Caco-2 (cell line): ENCODE measurements around the gene S100A5. TPM values are rescaled to one million over a fixed set of nuclear protein-coding genes. Genes with fewer than 3 reads are reported as not detected.

Experiments
- BruUV-seq: library from RNA; stranded (reverse); fragments of 400-500 nt; replicated peaks from 2 replicates; lab custom pipeline; 2021; lab: Mats Ljungman, UMichigan
- CTCF ChIA-PET: fragments of 300-600 bp; sonication (Branson Sonifier 250); formaldehyde crosslinking; loops from one replicate; lab custom pipeline; 2022; ENCODE audit warnings: antibody characterized with exemption; lab: Charles Lee
- POLR2A ChIA-PET: fragments of 300-600 bp; sonication (Branson Sonifier 250); formaldehyde crosslinking; loops from one replicate; lab custom pipeline; 2022; ENCODE audit warnings: antibody characterized with exemption; lab: Charles Lee
- DNase-seq, 2 experiments: peaks; one replicate each; pipeline versions ENCODE4 v3.0.0 to v3.0.0-alpha.2; 2020 to 2022
- H3K27me3 ChIP-seq: replicated peaks from 2 replicates; pipeline ENCODE4 v1.6.0; 2011; ENCODE audit warnings: low read length; ENCODE audit not compliant: control insufficient read depth, insufficient read depth
- H3K36me3 ChIP-seq: 2 replicates; pipeline ENCODE4 v1.5.1; 2011; ENCODE audit warnings: low read length; ENCODE audit not compliant: control insufficient read depth, insufficient read depth
- H3K4me1 ChIP-seq: fragments of 250-450 bp; sonication (Bioruptor Pico); 2 replicates; pipeline ENCODE4 v1.5.1; 2020; ENCODE audit warnings: mild to moderate bottlenecking
- H3K4me3 ChIP-seq: 2 replicates; pipeline ENCODE4 v1.5.1; 2011; ENCODE audit warnings: low read depth, mild to moderate bottlenecking, control low read depth, low read length
- H3K9me3 ChIP-seq: fragments of 250-450 bp; sonication (Bioruptor Pico); 2 replicates; pipeline ENCODE4 v1.5.1; 2020; ENCODE audit warnings: mild to moderate bottlenecking, moderate library complexity
- H3K27ac Mint-ChIP-seq: one replicate; pipeline ENCODE4 v1.8.0; 2022; ENCODE audit warnings: mixed read lengths; ENCODE audit not compliant: unreplicated experiment
- H3K27me3 Mint-ChIP-seq: one replicate; pipeline ENCODE4 v1.8.0; 2022; ENCODE audit warnings: mixed read lengths; ENCODE audit not compliant: insufficient read depth, unreplicated experiment
- H3K36me3 Mint-ChIP-seq: one replicate; pipeline ENCODE4 v1.8.0; 2022; ENCODE audit warnings: mild to moderate bottlenecking, mixed read lengths; ENCODE audit not compliant: insufficient read depth, unreplicated experiment
- H3K4me1 Mint-ChIP-seq: one replicate; pipeline ENCODE4 v1.8.0; 2022; ENCODE audit warnings: low read depth, mixed read lengths; ENCODE audit not compliant: unreplicated experiment
- H3K4me3 Mint-ChIP-seq: one replicate; pipeline ENCODE4 v1.8.0; 2022; ENCODE audit warnings: mild to moderate bottlenecking, moderate library complexity, mixed read lengths; ENCODE audit not compliant: unreplicated experiment
- H3K9me3 Mint-ChIP-seq: one replicate; pipeline ENCODE4 v1.8.0; 2022; ENCODE audit warnings: mixed read lengths; ENCODE audit not compliant: unreplicated experiment
- intact Hi-C: fragments of 100-400 bp; cut with micrococcal nuclease; formaldehyde crosslinking; loops from one replicate; pipeline ENCODE4 v1.10.0; 2022; ENCODE audit not compliant: unreplicated experiment
- total RNA-seq: library from RNA; stranded (reverse); gene quantifications from 2 replicates; pipeline ENCODE4 v1.2.3, GENCODE V29; 2022
- TF ChIP-seq, protein P1 (sequence below), 2 experiments: fragments of 200-600 bp in 1 of 2; IDR thresholded peaks; 1 replicate in 1 of 2; 2 replicates in 1 of 2; pipeline versions ENCODE4 v1.5.1 to v1.8.0; 2011 to 2022; ENCODE audit warnings: antibody characterized with exemption in 1 of 2, control low read depth in 1 of 2, inconsistent platforms in 1 of 2, low read depth in 1 of 2, low read length in 1 of 2, mild to moderate bottlenecking in 1 of 2, moderate library complexity in 1 of 2; ENCODE audit not compliant: insufficient read depth in 1 of 2, severe bottlenecking in 1 of 2, unreplicated experiment in 1 of 2

Gene S100A5
- total RNA-seq, 1 experiment from 2014 or later: not detected

DNA sequence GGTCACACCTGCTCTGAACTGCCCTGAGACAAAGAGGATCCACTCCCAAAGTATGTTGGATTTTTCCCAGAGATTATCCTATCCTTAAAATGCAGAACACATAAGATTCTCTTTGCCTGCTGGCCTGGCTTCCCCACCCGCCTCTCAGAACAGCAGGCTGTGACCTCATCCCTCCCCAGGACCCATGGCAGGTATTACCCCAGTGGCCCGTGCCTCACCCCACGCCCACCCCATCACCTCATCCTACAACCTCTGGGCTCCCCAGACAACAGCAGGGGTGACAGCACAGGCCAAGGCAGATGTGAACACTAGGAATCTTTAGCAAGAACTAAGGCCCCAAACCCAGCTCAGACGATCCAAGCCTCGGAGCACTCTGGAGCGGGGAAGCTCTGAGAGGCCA, 45.2 kb downstream of the S100A5 start:
- H3K9me3 ChIP-seq: no peaks in the 10 kb centered on the region
- H3K4me3 ChIP-seq: no peak overlapping the region
- Mint-ChIP-seq H3K36me3 (no peaks in the 10 kb centered on the region), H3K9me3 (no peaks in the 10 kb centered on the region), H3K4me3 (no peak overlapping the region), H3K27ac (peak overlapping the region; percentile 17), H3K4me1 (no peaks in the 10 kb centered on the region), H3K27me3 (peaks cover 16% of the 10 kb centered on the region)
- ChIA-PET POLR2A (interaction anchor here (0.7 kb wide), 1 partner anchor 25 kb away, joined by 3 read pairs; no protein-coding TSS in a partner anchor), CTCF (interaction anchor here (0.7 to 1.8 kb wide), 8 partner anchors 29 to 183 kb away, joined by 4 to 42 read pairs (median 6); partner anchors contain the start of genes PGLYRP3, PGLYRP4, S100A13 and S100A9)
- no peak for DNase-seq
- no peaks in the 10 kb centered on the region for H3K4me1 ChIP-seq
- no TSS peak for BruUV-seq
- H3K36me3 ChIP-seq: no peaks in the 10 kb centered on the region
- TF ChIP-seq, protein P1, sequence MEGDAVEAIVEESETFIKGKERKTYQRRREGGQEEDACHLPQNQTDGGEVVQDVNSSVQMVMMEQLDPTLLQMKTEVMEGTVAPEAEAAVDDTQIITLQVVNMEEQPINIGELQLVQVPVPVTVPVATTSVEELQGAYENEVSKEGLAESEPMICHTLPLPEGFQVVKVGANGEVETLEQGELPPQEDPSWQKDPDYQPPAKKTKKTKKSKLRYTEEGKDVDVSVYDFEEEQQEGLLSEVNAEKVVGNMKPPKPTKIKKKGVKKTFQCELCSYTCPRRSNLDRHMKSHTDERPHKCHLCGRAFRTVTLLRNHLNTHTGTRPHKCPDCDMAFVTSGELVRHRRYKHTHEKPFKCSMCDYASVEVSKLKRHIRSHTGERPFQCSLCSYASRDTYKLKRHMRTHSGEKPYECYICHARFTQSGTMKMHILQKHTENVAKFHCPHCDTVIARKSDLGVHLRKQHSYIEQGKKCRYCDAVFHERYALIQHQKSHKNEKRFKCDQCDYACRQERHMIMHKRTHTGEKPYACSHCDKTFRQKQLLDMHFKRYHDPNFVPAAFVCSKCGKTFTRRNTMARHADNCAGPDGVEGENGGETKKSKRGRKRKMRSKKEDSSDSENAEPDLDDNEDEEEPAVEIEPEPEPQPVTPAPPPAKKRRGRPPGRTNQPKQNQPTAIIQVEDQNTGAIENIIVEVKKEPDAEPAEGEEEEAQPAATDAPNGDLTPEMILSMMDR (IDR thresholded peaks at IDR 0.05; ENCODE audit: insufficient read depth in 1 of 2, low read depth in 1 of 2, low read length in 1 of 2, severe bottlenecking in 1 of 2, unreplicated experiment in 1 of 2): no peak
- H3K27me3 ChIP-seq: no peaks in the 10 kb centered on the region; the same call in 1 of the 2 replicates
- intact Hi-C loops: loop anchor here (1.0 to 2.0 kb wide), 3 partner anchors 30 to 143 kb away; no protein-coding TSS in a partner anchor

DNA sequence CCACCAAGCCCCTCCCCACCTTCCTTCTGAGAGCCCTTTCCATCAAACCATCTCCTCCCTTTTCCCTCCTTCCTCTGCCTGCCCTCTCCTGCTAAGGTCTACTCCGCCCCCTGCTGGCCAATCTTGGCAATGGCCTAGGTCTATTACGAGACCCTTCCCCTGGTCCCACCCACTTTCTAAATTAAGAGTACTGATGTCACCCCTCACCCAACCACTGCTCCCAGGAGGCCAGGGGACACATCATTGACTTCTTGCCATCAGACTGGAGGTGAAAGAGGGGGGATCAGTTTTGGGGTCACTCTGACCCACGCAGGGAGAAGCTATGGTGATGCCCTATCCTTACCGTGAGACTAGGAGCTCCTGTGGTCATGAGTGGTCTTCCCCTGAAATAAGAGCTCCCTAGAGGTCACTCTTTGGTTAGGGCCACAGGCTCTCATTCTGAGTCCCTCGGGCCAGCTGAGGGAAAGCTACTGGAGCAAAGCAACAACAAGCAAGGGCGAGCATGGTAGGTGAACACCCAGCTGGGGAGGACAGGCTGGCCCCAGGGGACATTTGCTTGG, 45.7 kb downstream of the S100A5 start:
- Mint-ChIP-seq H3K4me1 (no peaks in the 10 kb centered on the region), H3K36me3 (no peaks in the 10 kb centered on the region), H3K9me3 (no peaks in the 10 kb centered on the region), H3K27ac (peak overlapping the region; percentile 17), H3K27me3 (peaks cover 16% of the 10 kb centered on the region), H3K4me3 (no peak overlapping the region)
- TF ChIP-seq, protein P1 (IDR thresholded peaks at IDR 0.05; ENCODE audit: insufficient read depth in 1 of 2, low read depth in 1 of 2, low read length in 1 of 2, severe bottlenecking in 1 of 2, unreplicated experiment in 1 of 2): peak; percentile 89 to 92
- no TSS peak for BruUV-seq
- intact Hi-C loops: loop anchor here (1.0 to 2.0 kb wide), 3 partner anchors 30 to 143 kb away; no protein-coding TSS in a partner anchor
- DNase-seq: peak; percentile 82 to 90
- POLR2A ChIA-PET: no interaction called here
- Histone ChIP-seq H3K4me3 (no peak overlapping the region), H3K36me3 (no peaks in the 10 kb centered on the region), H3K4me1 (no peaks in the 10 kb centered on the region), H3K27me3 (no peaks in the 10 kb centered on the region), H3K9me3 (no peaks in the 10 kb centered on the region)
- CTCF ChIA-PET: interaction anchor here (0.6 to 1.8 kb wide), 8 partner anchors 10 to 183 kb away, joined by 4 to 42 read pairs (median 4); partner anchors contain the start of genes PGLYRP3, PGLYRP4, S100A13 and S100A9

- H3K36me3 Mint-ChIP-seq: no peaks in the 10 kb centered on the region
- Histone ChIP-seq H3K36me3 (no peaks in the 10 kb centered on the region), H3K4me1 (no peaks in the 10 kb centered on the region), H3K4me3 (no peak overlapping the region), H3K9me3 (no peaks in the 10 kb centered on the region), H3K27me3 (no peaks in the 10 kb centered on the region)
- no peak for DNase-seq
- no peaks in the 10 kb centered on the region for H3K9me3 Mint-ChIP-seq
- H3K4me3 Mint-ChIP-seq: no peak overlapping the region
- H3K27ac Mint-ChIP-seq: no peak overlapping the region
- peaks cover 7% of the 10 kb centered on the region for H3K27me3 Mint-ChIP-seq
- intact Hi-C loops: no loop called here
- POLR2A ChIA-PET: no interaction called here
- BruUV-seq: no TSS peak
- TF ChIP-seq, protein P1 (IDR thresholded peaks at IDR 0.05; ENCODE audit: insufficient read depth in 1 of 2, low read depth in 1 of 2, low read length in 1 of 2, severe bottlenecking in 1 of 2, unreplicated experiment in 1 of 2): no peak
- H3K4me1 Mint-ChIP-seq: no peaks in the 10 kb centered on the region
- CTCF ChIA-PET: no interaction called here
Measured at GRCh38 chr1:153493343-153493960, 47.3 kb downstream of the S100A5 start.
